GM21367 (cell line): ENCODE measurements around the gene PRELP.
"Not testable (repeated sequence)": the region's sequence is repeated elsewhere in the genome, so short reads cannot be mapped to it uniquely, and the experiment has no call there.

Experiments
- ATAC-seq: cut with Tn5 transposase; IDR thresholded peaks from one replicate; pipeline ENCODE4 v1.9.1; 2021; ENCODE audit not compliant: unreplicated experiment

The PRELP gene

DNA sequence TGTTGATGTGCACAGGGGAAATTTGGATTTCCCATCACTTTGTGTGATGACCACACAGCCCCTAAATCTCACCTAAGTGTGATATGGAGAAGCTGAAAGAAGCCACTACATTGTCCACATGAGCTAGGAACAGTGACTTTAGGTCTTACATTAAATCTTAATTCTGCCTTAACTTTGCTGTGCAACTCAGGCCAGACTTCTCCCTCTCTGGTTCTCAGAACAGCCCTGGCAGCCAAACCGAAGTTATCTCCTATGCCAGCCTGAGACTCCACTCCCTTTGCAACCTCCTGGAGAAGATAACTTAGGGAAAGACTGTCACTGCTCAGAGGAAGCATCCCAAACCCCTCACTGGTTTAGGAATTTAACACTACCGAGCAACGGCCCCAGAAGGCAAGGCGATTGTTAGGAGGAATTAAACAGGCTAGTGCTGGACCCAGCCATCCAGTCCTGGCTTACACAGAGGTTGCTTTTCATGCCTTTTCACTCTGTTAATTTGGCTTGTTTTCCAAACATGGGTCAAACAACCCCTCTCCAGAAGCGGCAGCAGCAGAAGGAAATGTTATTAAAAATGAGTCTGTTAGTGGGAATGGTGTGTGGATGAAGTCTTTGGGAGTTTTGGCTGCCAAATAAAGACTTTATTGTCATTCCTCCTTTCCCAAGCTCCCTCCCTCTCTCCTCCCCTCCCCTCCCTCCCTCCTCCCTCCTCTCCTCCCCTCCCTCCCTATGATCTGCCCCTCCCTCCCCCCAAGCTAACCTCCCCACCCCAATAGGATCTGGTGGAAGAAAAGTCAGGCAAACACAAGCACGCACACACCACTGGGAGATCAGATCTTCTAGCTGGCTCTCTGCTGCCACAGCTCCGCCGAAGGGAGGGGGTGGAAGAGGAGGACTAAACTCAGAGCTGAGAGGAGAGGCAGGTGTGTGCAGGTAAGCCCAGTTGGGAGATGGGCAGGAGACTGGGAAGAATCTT, at the start of gene PRELP:
TSS of gene PRELP (plus strand) at position 795 of the 970 bp plus-strand sequence. CDS start 7,379 bp downstream, outside the sequence.
- ATAC-seq, result no peak

DNA sequence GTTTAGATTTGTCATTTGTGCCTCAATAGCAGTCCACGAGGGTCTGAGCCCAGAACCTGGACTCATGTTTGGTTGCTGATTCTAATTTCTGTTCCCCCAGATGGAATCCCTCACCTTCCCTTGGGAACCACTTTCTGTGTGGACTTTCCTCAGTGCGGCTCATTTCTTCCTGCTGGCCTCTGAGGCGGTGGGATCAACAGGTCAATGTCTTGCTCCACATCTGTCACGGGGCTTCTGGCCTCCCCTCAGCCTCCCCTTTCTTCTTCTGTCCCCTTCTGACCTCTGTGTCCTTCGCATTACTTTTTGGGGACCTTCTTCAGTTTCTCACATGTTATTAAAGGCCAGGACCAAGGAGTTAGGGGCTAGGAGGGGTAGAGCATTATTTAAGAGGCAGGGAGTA, 49.2 kb upstream of the PRELP start:
- ATAC-seq, result no peak

DNA sequence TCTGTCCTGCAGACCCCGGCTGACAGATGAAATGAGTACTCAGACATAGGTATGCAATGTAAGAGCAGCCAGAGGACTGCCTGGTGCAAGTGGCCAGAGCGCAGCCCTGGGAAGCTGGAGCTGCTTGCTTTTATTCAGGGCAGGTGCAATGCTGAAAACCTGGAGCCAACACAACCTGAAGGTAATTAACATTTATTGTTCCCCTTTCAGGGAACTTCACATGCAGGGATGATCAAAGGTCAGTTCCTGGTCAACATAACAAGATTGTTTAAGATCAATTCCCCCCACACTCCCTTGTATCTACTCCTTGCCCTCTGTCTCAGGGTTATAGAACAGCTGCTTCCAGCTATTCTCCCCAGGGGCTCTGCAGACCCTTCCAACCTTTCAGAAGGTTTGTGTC, 48.7 kb upstream of the PRELP start:
- ATAC-seq, result no peak

DNA sequence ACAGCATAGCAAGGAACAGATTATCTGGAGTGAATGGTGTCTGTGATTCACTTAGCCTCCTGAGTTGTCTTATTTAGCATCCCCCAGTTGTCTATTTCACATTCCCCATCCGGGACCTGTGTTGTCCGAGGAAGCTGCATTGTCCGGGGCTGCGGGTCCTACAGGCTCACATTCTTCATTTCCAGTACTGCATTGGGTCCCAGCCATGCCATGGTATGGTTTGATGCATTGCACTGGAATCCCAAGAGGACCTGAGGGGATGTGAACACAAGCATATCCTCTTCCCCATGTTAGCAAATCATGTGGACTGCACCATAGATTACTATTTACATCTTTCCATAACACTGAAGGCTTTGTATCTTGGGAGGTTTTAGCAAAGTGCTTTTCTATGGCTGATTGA, 48.2 kb upstream of the PRELP start:
- ATAC-seq, result no peak

DNA sequence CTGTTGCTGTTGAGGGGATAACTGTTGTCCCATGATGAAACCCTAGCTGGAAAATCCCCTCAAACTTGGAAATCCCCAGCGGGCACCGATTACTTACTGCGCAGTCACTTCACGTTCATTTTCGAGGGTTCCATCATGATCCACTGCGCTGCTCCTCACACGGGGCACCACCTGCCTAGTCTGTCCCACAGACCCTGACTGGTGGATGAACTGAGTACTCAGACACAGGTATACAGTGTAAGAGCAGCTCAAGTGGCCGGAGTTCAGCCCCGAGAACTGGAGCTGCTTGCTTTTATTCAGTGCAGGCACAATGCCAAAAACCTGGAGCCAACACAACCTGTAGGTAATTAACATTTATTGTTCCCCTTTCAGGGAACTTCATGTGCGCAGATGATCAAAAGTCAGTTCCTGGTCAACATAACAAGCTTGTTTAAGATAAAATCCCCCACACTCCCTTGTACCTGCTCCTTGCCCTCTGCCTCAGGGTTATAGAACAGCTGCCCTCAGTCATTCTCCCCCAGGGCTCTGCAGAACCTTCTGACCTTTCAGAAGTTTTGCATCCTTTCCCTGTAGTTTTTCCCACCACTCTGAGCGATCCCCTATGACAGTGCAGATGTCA, 46.5 kb upstream of the PRELP start:
- no peak for ATAC-seq

DNA sequence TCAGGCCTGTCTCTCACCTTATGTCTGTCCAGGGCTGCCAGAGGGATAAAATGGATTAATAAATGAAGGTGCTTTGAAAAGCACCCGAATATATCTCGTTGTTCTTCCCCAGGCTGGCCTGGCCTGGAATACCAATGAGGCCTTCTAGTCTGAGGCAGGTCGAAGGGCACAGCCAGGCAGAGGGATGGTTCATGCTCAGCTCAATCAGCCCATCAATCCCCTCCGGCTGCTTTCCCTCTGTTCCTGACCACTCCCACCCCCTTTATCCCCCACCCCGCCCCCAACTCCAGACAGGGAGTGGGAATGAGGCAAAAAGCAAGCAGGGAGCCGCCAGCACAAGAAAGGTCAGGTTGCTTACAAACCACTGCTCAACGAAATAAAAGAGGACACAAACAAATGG, 40.0 kb upstream of the PRELP start:
- no peak for ATAC-seq

DNA sequence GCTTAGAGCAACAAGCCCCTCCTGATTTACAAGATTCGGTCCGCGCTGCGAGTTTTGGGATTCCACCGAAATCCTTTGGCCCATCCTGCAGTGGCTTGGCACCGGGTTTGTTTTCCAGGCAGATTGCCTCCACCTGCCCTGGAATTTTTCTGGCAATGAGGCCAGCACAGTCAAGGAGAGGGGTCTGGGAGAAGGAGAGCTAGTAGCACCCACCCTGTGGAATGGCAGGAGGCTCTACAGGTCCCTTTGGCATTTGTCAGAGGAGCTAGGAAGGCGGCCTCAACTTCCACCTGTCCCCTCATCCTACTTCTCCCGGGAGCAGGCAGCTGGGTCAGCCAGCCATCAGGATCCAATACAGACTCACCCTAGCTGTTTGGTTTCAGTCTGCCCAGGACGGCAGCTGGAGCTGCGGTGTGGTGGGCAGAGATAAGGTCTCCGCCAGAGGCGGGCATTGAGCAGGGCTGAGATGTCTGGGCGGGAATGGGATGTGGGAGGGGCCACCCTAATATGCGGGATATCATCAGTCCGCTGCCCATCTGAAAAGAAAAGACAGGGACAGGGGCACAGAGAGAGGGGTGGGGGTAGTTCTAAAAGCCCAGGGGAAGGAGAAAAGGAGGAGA, 37.8 kb upstream of the PRELP start:
- ATAC-seq, result no peak

DNA sequence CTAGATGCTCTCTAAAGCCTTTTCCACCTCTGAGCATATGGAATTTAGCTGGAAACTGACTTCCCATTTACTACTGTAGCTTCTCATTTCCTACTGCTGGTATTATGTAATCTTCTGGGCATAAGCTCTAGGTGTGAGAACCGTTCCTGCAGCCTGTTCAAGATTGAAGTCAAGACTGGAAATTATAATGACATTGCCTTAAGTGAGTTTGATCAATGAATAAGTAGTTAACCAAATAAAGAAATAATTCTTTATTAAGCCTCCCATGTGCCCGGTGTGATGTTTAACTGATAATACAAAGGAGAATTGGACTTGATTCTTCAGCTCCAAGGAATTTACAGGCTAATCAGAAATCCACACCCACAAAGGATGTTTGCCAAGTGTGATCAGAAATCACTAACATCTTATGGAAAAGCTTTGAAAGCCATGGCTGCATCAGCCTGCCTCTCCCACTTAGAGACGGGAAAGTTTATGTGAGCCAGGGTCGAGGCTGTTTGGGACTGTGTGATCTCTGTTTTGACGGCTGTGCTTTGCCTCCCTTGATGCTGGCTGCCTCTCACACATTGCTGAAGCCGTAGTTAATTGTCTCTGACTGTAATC, 36.4 kb upstream of the PRELP start:
- ATAC-seq, result no peak

DNA sequence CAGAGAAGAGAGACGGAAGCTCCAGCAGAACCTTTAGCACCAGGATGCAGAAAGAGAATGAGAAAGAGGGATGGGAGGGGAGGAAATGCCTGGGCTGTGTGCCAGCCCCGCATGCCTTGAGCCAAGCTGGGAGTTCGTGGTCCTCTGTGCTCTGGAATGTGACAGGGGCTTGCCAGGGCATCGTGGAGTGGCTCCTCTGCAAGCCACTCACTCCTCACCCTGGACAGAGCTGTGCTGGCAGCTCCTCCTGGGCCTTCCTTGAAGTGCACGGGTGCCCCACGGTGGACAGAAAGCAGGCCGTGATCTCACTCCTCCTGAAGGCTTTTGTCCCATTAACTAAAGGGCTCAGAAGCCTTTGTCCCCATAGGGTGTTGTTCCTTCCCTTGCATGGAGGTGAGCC, 34.8 kb upstream of the PRELP start:
- ATAC-seq, result no peak

DNA sequence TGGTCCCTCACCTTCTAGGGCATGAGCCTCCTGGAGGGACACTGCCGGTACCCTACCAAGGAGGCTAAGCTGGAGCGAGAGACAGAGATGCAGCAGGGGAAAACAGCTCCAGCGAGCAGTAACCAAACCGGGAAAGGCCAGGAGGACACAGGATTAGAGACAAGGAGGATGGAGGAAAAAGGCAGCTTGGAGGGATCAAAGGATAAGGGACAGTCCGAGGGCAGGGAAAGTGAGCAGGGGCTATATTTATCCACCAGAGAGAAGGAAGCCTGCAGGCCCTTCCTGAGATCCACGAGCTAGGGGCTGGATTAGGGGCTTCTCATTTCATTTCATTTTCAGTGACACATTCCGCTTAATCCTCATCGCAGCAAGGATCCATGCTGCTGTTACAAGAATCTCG, 33.8 kb upstream of the PRELP start:
- no peak for ATAC-seq

DNA sequence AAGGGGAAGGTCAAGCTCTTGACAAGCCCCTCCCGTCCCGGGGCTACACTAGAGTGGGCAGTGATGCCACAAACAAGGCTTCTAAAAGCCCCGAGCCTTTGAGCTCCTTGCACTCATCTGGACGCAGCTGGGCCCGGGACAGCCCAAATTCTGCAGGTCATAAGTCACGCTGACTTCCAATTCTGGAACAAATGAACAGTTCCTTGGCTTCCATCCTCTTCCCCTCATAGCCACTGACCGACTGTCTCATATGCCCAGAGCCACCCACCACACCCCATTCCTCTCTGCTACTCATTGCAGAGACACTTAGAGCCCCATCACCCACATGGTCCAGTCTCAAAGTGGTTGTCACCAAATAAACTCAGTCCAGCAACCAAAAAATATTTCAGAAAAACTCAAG, 32.8 kb upstream of the PRELP start:
- ATAC-seq, result no peak

DNA sequence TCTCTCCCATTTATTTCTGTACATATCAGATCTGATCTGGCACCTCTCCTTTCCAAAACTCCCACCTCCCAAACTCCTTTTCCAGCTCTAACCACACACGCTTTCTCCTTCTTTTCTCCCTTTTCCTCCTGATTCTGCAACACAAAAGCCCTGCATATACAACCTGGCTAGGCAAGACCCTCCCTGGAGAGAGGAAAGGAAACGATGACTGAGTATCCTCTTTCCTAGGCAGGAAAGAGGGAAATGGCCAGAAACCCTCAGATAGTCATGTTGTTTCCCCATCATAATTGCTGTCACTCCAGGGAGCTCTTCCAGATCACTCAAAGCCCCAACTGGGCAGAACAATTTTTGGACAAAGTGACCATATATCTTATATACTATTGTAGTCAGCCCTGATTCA, 32.3 kb upstream of the PRELP start:
- ATAC-seq, result no peak

DNA sequence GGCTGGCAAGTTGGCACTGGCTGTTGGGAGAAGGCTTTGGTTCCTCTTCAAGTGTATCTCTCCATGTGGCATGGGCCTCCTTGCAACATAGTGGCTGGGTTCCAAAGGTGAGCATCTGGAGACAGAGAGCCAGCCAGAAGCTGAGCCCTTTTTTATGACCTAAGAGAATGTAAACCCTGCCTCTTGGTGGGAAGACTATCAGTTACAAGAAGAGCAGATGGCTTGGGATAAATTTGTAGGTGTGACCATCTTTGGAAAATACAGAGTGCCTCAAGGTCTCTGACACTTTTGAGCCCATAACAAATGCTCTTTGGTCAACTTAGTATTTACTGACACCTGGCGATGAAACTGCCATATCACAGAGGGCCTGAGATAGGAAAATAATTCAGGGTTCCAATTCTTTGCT, 31.4 kb upstream of the PRELP start:
- ATAC-seq, result no peak

DNA sequence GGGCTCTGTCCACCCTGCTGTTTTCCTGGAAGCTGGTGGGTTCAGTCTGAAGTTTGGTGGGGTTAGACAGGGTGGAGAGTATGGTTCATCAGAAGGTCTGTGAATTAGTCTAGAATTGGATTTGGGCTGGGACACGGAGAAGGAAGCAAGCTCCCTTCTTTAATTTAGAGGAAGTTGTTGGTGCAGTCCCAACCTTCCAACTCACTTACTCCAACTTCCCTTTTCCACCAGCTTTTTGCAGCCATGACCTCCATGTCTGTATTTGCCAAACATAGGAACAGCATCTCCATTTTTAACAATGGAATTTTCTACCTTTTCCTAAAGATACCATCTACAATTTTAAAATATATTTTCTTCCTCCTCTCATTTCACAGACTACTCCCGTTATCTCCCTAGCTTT, 28.5 kb upstream of the PRELP start:
- ATAC-seq, result no peak

DNA sequence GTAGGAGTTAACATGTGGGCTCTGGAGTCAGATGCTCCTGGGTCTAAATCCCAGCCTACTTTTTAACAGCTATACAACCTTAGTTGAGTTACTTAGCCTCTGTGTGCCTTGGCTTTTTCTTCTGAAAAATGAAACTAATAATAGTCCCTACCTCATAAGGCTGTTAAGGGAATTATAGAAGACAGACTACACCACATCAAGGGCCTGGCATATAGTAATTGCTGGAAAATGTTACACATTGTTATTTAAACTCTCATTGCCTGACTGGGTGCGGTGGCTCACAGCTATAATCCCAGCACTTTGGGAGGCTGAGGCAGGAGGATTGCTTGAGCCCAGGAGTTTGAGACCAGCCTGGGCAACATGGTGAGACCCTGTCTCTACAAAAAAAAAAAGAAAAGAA, 28.0 kb upstream of the PRELP start:
- not testable (repeated sequence) for ATAC-seq

DNA sequence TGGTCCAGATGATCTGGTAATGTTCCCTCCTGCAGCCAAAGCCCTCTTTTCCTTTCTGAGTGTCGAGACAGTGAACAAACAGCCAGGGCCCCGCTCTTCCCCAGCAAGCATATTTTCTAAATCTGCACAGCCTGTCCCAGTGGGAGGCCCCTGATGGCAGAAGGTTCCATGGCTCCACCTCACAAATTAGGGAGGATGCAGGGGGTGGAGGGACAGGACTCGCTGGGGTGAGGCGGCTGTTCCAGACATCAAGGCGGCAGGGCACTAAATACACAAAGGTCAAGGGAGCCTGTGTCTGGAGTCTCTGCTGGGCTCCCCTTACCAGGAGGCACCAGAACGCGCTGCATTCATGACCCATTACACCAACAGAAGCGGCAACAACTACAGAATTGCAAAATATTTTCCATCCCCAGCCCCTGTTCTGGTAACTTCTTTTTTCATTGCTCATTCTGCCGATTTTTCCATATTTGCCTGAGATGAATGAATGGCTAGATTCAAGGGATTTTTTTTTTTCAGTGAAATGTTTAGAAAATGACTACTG, 27.0 kb upstream of the PRELP start:
- ATAC-seq, result no peak

DNA sequence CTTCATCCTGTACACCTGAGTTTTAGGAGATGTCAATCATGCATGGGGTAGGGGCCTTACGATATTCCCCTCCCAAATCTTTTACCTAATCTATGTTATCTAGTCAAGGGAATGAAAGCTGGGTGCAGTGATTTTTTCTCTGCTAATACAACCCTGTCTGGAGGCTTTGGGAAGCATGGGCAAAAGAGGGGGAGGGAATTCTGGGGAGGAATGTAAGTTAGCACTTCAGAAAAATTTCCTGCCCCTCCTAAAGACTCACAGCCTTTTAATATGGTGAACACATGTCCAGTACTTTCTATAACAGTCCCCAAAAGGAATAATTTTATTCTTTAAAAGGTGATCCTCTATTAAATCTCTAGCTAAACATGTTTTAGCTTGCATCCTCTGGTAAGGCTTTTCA, 25.6 kb upstream of the PRELP start:
- ATAC-seq, result no peak

DNA sequence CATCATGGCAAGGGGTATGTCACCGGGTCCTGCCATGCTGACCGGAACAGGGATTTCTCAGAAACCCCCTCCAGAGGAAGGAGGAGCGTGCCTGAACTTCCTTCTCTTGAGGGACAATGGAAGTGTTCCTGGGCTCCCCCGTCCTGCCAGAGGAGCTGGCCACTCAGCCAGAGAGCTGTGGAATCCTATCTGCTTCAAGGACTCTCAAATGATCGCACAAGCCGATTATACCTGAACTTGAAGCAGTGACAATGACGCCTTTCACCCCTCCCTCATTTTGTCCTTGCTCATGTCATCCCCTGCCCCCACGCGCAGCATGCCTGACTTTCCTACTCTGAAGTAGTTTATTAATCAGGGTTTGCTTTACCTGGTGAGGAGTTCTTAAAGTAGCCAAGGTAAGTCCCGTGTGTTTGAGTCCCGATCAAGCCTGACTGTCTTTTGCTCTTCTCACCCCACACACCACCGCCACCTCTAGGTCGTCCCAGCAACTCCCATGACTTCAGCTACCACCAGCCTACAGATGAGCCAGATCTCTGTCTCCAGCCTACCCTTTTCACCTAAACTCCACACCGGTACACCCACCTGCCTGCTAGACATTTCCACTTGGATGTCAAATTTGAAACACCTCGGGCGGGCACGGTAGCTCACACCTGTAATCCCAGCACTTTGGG, 25.0 kb upstream of the PRELP start:
- no peak for ATAC-seq

DNA sequence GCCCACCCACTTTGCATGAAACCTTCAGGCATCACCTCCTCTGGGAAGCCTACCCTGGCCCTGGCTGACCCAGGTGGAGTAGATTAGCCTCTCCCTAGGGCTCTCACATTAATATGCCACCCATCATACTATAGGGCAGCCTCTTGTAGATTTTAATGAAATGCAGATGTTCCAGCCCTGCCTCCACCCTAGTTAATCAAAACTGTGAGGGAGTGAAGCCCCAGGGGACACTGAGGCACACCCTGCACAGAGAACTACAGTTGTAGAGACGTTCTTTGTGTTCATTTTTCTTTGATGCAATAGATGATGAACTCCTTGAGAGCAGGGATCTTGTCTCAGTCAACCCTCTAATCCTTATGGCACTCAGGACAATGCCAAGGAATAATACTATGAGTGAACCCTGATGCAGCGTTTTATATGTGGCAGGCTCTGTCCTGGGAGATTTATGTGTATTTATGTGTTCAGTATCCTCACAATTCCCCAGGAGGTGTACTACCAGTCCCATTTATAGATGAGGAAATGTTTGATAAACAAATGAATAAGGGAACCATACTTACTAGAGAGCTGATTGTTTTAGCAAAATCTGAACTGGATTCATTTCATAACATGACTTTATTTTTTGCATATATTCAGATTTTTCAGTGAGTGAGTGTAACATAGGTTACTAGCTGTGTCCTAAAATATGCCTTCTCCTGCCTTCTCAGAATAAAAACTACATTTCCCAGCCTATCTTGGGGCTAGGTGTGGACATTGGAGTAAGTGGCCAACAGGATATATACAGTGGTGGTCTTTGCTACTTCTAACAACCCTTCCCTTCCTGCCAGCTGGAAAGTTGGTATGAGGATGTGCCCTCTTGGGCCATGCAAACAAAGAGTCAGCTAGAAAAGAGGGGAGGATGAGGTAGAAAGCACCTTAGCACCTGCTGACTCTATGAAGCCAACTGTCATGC, 23.5 kb upstream of the PRELP start:
- ATAC-seq, result no peak

DNA sequence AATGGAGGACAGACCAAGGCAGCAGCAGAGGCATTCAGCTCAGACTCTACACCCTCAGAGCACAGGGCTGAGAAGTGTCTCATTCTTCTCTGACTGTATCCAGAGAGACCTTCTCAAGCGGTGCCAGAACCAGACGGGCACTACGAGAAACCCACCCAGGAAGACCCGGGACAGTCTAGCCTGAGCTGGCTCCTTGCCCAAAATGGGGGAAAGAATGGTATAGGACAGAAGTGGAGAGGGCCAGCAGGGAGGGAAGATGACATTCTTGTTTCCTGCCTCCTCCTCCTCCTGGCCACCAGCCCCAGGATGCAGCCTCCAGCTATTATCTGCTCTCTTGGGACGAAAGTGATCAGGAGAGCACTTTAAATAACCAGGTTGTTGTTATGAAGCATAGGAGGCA, 22.6 kb upstream of the PRELP start:
- no peak for ATAC-seq
